ENCODE measurements around the gene HDAC8. TPM values are rescaled to one million over a fixed set of nuclear protein-coding genes. Genes with fewer than 3 reads are reported as not detected.

HDAC8 gene
- total RNA-seq, 1 experiment from 2014 or later: 21.4 TPM

DNA sequence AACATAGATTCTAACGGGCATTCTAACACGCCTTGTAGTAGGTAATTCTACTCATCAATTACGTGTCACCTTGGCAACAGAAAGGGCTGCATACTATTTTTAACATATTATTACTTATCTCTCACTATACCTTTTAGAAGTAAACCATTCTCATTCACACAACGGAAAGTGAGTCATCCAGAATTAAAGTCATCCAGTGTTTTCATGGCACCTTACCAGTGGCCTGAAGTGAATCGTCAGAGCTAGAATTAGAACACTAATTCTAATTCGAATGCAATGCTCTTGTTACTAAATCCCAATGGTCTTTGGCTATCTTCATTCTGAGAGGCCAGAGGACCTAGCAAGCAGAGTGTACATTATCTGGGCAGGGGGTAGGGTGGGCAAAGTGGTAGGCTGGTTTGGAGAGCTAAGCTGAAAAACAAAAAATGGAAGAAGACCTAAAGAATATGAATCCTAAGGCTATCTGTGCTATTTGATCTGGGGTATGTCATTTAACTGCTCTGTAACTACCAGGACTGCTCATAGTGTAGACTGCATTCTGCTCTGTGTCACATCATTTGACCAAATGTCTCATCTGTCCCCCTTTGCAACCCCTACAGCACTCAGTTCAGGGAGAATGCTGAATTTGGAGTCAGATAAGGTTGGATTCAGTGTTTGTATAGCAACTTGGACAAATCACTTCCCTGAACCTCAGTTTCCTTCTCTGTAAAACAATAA, 96.5 kb downstream of the HDAC8 start:
- Mint-ChIP-seq H3K27me3 (ENCODE audit: low read depth) (no peaks in the 10 kb centered on the region), H3K4me3 (no peak overlapping the region), H3K9me3 (peaks cover 60 to 65% of the 10 kb centered on the region in 2 experiments), H3K27ac (no peak overlapping the region), H3K4me1 (peaks cover 28 to 34% of the 10 kb centered on the region in 2 experiments), H3K36me3 (ENCODE audit: insufficient read depth in 1 of 3, low read depth in 3 of 3) (peaks cover 0 to 16% (median 8%) of the 10 kb centered on the region in 3 experiments; a peak in 6 of 7 replicates)
- WGBS (ENCODE audit: extremely low coverage, insufficient read length, low lambda C conversion rate): no CpG with 5 or more reads among the region's 6 CpGs
- Histone ChIP-seq H3K23me2 (ENCODE audit: insufficient read length, low read depth, low read length, poor library complexity, severe bottlenecking) (no peaks in the 10 kb centered on the region), H3K18ac (ENCODE audit: insufficient read length, low read depth, low read length) (no peak overlapping the region), H2BK12ac (ENCODE audit: insufficient read length, low read depth, low read length) (no peak overlapping the region), H3K56ac (ENCODE audit: insufficient read length, low read depth, low read length) (no peak overlapping the region), H2BK20ac (ENCODE audit: low read depth, low read length, poor library complexity, severe bottlenecking) (no peak overlapping the region), H3K9ac (ENCODE audit: extremely low read depth, insufficient read length, low read length) (no peak overlapping the region), H4K91ac (ENCODE audit: insufficient read length, low read depth, low read length) (no peak overlapping the region), H4K5ac (ENCODE audit: insufficient read length, low read depth, low read length) (no peak overlapping the region), H3K4me1 (ENCODE audit: insufficient read depth, low read length) (no peaks in the 10 kb centered on the region), H3K27me3 (ENCODE audit: insufficient read depth, low read length) (no peaks in the 10 kb centered on the region), H3K79me2 (ENCODE audit: insufficient read depth, low read length) (no peaks in the 10 kb centered on the region), H2AFZ (ENCODE audit: low read length) (no peak overlapping the region), H3K4me2 (ENCODE audit: insufficient read depth, insufficient read length, low read length) (no peak overlapping the region), H2BK15ac (ENCODE audit: low read depth, low read length) (no peak overlapping the region), H3T11ph (ENCODE audit: low read length) (no peak overlapping the region), H3K27ac (ENCODE audit: insufficient read length, low read depth, low read length) (no peak overlapping the region), H3K79me1 (ENCODE audit: insufficient read depth, low read depth, low read length, poor library complexity, severe bottlenecking) (no peaks in the 10 kb centered on the region), H3K9me3 (ENCODE audit: control insufficient read depth, low read depth, low read length) (peaks cover 55% of the 10 kb centered on the region), H4K20me1 (ENCODE audit: control insufficient read depth, insufficient read depth, insufficient read length) (no peaks in the 10 kb centered on the region), H2BK120ac (ENCODE audit: low read depth, low read length, poor library complexity, severe bottlenecking) (no peak overlapping the region), H3K23ac (ENCODE audit: insufficient read length, low read depth, low read length) (no peak overlapping the region), H2BK5ac (ENCODE audit: insufficient read length, low read length) (no peak overlapping the region), H3K14ac (ENCODE audit: insufficient read depth, low read length) (no peak overlapping the region), H4K8ac (replicated peaks; ENCODE audit: insufficient read length, low read depth, low read length) (no peak overlapping the region), H3K4ac (ENCODE audit: low read depth, low read length) (no peak overlapping the region), H2AK5ac (ENCODE audit: insufficient read length, low read length) (no peak overlapping the region)
- TF ChIP-seq, protein P1, sequence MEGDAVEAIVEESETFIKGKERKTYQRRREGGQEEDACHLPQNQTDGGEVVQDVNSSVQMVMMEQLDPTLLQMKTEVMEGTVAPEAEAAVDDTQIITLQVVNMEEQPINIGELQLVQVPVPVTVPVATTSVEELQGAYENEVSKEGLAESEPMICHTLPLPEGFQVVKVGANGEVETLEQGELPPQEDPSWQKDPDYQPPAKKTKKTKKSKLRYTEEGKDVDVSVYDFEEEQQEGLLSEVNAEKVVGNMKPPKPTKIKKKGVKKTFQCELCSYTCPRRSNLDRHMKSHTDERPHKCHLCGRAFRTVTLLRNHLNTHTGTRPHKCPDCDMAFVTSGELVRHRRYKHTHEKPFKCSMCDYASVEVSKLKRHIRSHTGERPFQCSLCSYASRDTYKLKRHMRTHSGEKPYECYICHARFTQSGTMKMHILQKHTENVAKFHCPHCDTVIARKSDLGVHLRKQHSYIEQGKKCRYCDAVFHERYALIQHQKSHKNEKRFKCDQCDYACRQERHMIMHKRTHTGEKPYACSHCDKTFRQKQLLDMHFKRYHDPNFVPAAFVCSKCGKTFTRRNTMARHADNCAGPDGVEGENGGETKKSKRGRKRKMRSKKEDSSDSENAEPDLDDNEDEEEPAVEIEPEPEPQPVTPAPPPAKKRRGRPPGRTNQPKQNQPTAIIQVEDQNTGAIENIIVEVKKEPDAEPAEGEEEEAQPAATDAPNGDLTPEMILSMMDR (conservative IDR thresholded peaks at IDR 0.05): no peak
- no peak for DNase-seq
